ENCODE results near the gene TNRC6B. TPM values are rescaled to one million over a fixed set of nuclear protein-coding genes. Genes with fewer than 3 reads are reported as not detected.
"Not testable (repeated sequence)": the region's sequence is repeated elsewhere in the genome, so short reads cannot be mapped to it uniquely, and the experiment has no call there.

TNRC6B gene
- total and polyA plus RNA-seq, 3 experiments from 2014 or later: 32.8 to 109 (median 37.8) TPM

DNA sequence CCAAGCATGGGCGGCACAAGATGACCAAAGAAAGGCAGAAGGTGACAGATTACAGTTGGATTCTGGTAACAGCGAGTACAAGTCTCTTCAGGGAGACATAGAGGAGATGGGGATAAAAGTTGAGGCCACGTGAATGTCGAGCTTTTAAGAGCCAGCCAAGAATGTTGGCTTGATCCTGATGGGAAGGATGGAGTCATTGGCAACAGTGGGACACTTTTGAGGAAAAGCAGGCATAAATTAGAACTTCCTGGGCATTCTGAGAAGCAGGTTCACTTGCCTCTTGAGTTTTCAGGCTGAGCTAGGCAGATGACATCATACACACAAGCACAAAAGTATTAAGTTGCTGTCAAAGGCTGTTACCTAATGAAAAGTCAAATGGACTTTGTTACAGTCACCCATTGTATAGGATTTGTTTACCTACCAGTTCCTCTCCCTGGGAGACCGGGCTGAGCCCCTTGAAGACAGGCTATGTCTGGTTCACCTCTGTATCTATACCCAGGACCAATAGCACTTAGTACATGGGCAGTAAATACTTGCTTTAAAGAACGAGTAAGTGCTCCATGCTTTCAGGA lies 41.1 kb downstream of the TNRC6B start:
- Histone ChIP-seq H3K36me3 (ENCODE audit: insufficient read depth, low read length) (no peaks in the 10 kb centered on the region), H3K4me3 (ENCODE audit: low read length) (no peak overlapping the region), H3K27me3 (ENCODE audit: insufficient read depth, low read length, poor library complexity, severe bottlenecking) (no peaks in the 10 kb centered on the region), H3K27ac (ENCODE audit: low read depth, low read length) (no peak overlapping the region), H3K9me3 (ENCODE audit: low read length) (no peaks in the 10 kb centered on the region), H3K4me1 (ENCODE audit: insufficient read depth, low read length) (peaks cover 77% of the 10 kb centered on the region)
- CTCF ChIA-PET: interaction anchor here (1.2 kb wide), 1 partner anchor 9 kb away, joined by 3 read pairs; no protein-coding TSS in a partner anchor
- H3K4me1 Mint-ChIP-seq: peaks cover 77 to 93% (median 83%) of the 10 kb centered on the region in 3 donors
- H3K9me3 Mint-ChIP-seq: no peaks in the 10 kb centered on the region
- H3K27ac Mint-ChIP-seq: peak overlapping the region; percentile 68 to 94 (median 88)
- no peak for DNase-seq
- H3K4me3 Mint-ChIP-seq: peak overlapping the region in 5 of 7 donors; percentile 6 to 70 (median 41)
- peaks cover 0 to 26% (median 0%) of the 10 kb centered on the region in 3 donors for H3K36me3 Mint-ChIP-seq
- no peaks in the 10 kb centered on the region for H3K27me3 Mint-ChIP-seq
- POLR2A ChIA-PET: interaction anchor here (0.6 kb wide), 1 partner anchor 75 kb away, joined by 4 read pairs; no protein-coding TSS in a partner anchor

DNA sequence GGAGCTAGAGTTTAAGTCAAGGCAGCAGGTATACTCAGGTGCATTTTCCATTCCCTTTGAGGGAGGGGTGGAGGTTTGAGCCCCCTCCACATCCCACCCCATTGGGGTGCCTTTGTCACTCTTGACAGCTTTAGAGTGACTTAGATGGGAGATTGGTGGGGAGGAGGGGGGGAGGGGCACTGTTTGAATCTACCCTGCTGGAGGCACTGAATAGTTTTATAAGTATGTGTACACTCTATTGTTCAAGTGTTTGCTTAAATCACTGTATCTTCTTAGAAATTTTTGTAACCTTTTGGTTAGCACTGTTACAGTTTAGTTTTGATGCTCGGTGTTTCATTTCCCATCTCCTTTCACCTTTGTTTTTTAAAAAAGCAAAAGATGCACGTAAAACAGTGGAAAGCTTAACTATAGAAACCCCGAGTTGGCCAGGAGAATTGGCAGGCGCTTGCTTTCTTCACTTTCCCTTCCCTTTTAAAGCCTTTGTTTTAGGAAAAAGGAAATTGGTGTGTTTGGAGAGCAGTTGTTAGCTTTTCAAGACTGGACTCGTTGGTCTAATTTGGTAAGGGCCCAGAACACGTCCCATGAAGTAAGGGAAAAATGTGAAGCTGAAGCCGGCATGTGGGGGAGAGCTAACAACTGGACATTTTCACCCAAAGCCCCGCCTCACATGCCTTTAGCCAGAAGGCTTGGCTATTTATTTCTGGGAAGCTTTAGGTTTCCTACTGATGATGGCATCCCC lies 42.8 kb downstream of the TNRC6B start:
- peaks cover 0 to 26% (median 2%) of the 10 kb centered on the region in 3 donors for H3K36me3 Mint-ChIP-seq
- Histone ChIP-seq H3K27ac (ENCODE audit: low read depth, low read length) (no peak overlapping the region), H3K36me3 (ENCODE audit: insufficient read depth, low read length) (no peaks in the 10 kb centered on the region), H3K4me3 (ENCODE audit: low read length) (no peak overlapping the region), H3K4me1 (ENCODE audit: insufficient read depth, low read length) (peaks cover 76% of the 10 kb centered on the region), H3K9me3 (ENCODE audit: low read length) (no peaks in the 10 kb centered on the region), H3K27me3 (ENCODE audit: insufficient read depth, low read length, poor library complexity, severe bottlenecking) (no peaks in the 10 kb centered on the region)
- no peak for DNase-seq
- peaks cover 0 to 1% of the 10 kb centered on the region in 2 donors for H3K27me3 Mint-ChIP-seq
- ChIA-PET CTCF (interaction anchor here (0.8 to 1.5 kb wide), 3 partner anchors 10 to 127 kb away, joined by 3 read pairs; no protein-coding TSS in a partner anchor), POLR2A (interaction anchor here (0.7 to 1.0 kb wide), 3 partner anchors 21 to 338 kb away, joined by 3 to 7 read pairs (median 4); no protein-coding TSS in a partner anchor)
- H3K4me3 Mint-ChIP-seq: no peak overlapping the region
- no peaks in the 10 kb centered on the region for H3K9me3 Mint-ChIP-seq
- peak overlapping the region in 7 of 8 donors; percentile 23 to 90 (median 53) for H3K27ac Mint-ChIP-seq
- peaks cover 74 to 92% (median 80%) of the 10 kb centered on the region in 3 donors for H3K4me1 Mint-ChIP-seq

DNA sequence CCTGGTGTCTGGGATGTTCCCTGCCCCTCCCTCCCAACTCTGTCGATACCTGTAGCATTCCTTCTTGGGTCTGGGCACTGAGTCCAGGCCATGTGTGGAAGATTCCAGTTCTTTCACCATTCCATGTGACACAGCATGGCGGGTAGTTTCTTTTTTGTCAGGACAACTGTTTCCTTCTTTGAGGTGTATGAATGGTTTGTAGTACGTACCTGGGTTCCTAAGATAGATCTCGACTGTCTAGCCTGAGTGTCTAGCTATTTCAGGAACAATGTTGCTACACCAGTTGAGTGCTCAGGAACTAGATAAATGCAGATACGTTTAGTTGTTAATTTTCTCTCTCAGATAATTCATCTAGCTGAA lies 43.3 kb downstream of the TNRC6B start:
- Histone ChIP-seq H3K27me3 (ENCODE audit: insufficient read depth, low read length, poor library complexity, severe bottlenecking) (no peaks in the 10 kb centered on the region), H3K9me3 (ENCODE audit: low read length) (no peaks in the 10 kb centered on the region), H3K36me3 (ENCODE audit: insufficient read depth, low read length) (no peaks in the 10 kb centered on the region), H3K4me1 (ENCODE audit: insufficient read depth, low read length) (peaks cover 71% of the 10 kb centered on the region), H3K4me3 (ENCODE audit: low read length) (no peak overlapping the region), H3K27ac (ENCODE audit: low read depth, low read length) (no peak overlapping the region)
- ChIA-PET POLR2A (no interaction called here), CTCF (interaction anchor here (0.9 to 1.5 kb wide), 2 partner anchors 11 to 127 kb away, joined by 3 read pairs; no protein-coding TSS in a partner anchor)
- Mint-ChIP-seq H3K27ac (peak overlapping the region in 4 of 8 donors; percentile 23 to 77 (median 60)), H3K4me1 (peaks cover 72 to 91% (median 79%) of the 10 kb centered on the region in 3 donors), H3K4me3 (no peak overlapping the region), H3K36me3 (peaks cover 0 to 27% (median 2%) of the 10 kb centered on the region in 3 donors), H3K27me3 (peaks cover 0 to 1% of the 10 kb centered on the region in 2 donors), H3K9me3 (no peaks in the 10 kb centered on the region)
- no peak for DNase-seq

DNA sequence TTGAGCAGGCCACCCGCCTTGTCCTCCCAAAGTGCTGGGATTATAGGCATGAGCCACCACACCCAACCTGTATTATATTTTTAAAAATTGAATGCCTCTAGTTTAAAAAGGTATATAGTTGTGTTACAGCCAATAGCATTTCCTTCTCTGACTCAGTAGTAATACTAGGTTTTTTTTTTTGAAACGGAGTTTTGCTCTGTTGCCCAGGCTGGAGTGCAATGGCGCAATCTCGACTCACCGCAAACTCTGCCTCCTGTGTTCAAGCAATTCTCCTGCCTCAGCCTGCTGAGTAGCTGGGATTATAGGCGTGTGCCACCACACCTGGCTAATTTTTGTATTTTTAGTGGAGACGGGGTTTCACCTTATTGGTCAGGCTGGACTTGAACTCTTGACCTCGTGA lies 45.3 kb downstream of the TNRC6B start:
- H3K27me3 ChIP-seq (ENCODE audit: insufficient read depth, low read length, poor library complexity, severe bottlenecking); H3K27ac ChIP-seq (ENCODE audit: low read depth, low read length); H3K4me3 ChIP-seq (ENCODE audit: low read length); H3K36me3 ChIP-seq (ENCODE audit: insufficient read depth, low read length); H3K9me3 ChIP-seq (ENCODE audit: low read length); H3K4me3 Mint-ChIP-seq; POLR2A ChIA-PET; H3K9me3 Mint-ChIP-seq; DNase-seq; CTCF ChIA-PET; H3K27me3 Mint-ChIP-seq: not testable (repeated sequence)
- H3K36me3 Mint-ChIP-seq: peaks cover 0 to 33% (median 2%) of the 10 kb centered on the region in 3 donors
- H3K4me1 ChIP-seq (ENCODE audit: insufficient read depth, low read length): peaks cover 51% of the 10 kb centered on the region
- H3K27ac Mint-ChIP-seq: peak overlapping the region in 1 of 8 donors; percentile 44
- peaks cover 67 to 86% (median 70%) of the 10 kb centered on the region in 3 donors for H3K4me1 Mint-ChIP-seq

- Histone ChIP-seq H3K4me3 (ENCODE audit: low read length) (no peak overlapping the region), H3K27me3 (ENCODE audit: insufficient read depth, low read length, poor library complexity, severe bottlenecking) (no peaks in the 10 kb centered on the region), H3K27ac (ENCODE audit: low read depth, low read length) (no peak overlapping the region), H3K4me1 (ENCODE audit: insufficient read depth, low read length) (peaks cover 34% of the 10 kb centered on the region), H3K9me3 (ENCODE audit: low read length) (no peaks in the 10 kb centered on the region), H3K36me3 (ENCODE audit: insufficient read depth, low read length) (peaks cover 5% of the 10 kb centered on the region)
- peaks cover 0 to 1% of the 10 kb centered on the region in 2 donors for H3K27me3 Mint-ChIP-seq
- peaks cover 2 to 35% (median 4%) of the 10 kb centered on the region in 3 donors for H3K36me3 Mint-ChIP-seq
- H3K9me3 Mint-ChIP-seq: no peaks in the 10 kb centered on the region
- ChIA-PET POLR2A (no interaction called here), CTCF (interaction anchor here (0.8 kb wide), 1 partner anchor 53 kb away, joined by 3 read pairs; no protein-coding TSS in a partner anchor)
- peak overlapping the region in 6 of 8 donors; percentile 17 to 88 (median 44) for H3K27ac Mint-ChIP-seq
- no peak for DNase-seq
- H3K4me1 Mint-ChIP-seq: peaks cover 55 to 78% (median 58%) of the 10 kb centered on the region in 3 donors
- H3K4me3 Mint-ChIP-seq: peak overlapping the region in 4 of 7 donors; percentile 11 to 30 (median 25)
Measured at GRCh38 chr22:40224702-40225101, 47.0 kb downstream of the TNRC6B start.

DNA sequence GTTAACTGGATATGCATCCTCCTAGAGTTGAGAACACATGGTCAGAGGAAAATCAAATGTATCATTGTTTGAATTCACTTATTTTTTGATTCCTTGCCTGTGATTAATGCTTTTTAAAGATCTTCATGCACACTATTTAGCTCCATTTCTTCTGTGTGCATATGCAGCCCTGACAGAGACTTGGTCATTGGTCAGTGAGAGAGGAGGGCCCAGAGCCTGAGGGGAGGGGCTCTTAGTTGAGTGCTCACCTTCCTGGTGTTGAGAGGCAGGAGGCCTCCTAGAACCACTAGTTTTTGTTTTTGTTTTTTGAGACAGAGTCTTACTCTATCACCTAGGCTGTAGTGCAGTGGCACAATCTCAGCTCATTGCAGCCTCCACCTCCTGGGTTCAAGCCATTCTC lies 48.9 kb downstream of the TNRC6B start:
- ChIA-PET CTCF (interaction anchor here (1.3 kb wide), 1 partner anchor 14 kb away, joined by 3 read pairs; no protein-coding TSS in a partner anchor), POLR2A (no interaction called here)

DNA sequence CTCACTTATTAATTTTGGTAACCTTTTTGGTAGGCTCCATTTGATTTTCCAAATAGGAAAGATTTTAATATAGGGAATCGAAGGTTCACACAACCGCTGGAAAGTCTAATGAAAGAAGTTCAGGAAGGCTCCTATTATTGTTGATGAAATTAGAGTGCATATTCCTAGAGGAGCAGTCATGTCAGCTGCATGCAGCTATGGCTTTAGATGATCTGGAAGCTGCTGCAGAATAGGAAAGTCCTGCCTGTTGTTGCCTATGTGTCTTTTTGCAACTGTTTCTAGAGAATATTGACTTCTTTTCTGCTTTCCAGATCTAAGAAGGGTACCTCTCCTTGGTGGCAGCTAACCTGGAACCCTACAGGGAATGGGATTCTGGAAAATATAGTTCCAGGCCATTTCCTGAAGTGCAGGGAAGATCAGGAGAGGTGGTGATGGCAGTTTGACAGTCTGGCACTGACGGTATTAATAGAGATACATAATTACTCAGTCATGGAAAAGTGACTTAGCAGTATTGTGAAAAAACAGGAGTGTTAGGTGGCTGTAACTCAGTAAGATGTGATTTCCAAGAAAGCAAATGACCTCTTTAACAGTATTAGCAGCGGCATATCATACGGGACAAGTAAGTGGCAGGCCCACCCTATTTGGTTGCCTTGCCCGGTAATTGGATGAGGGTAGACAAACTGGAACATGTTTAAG lies 54.0 kb downstream of the TNRC6B start:
- ChIA-PET POLR2A (no interaction called here), CTCF (interaction anchor here (1.1 kb wide), 1 partner anchor 117 kb away, joined by 3 read pairs; no protein-coding TSS in a partner anchor)
- DNase-seq: no peak
- Histone ChIP-seq H3K36me3 (ENCODE audit: insufficient read depth, low read length) (peaks cover 12% of the 10 kb centered on the region), H3K27me3 (ENCODE audit: insufficient read depth, low read length, poor library complexity, severe bottlenecking) (no peaks in the 10 kb centered on the region), H3K4me3 (ENCODE audit: low read length) (no peak overlapping the region), H3K27ac (ENCODE audit: low read depth, low read length) (no peak overlapping the region), H3K9me3 (ENCODE audit: low read length) (no peaks in the 10 kb centered on the region), H3K4me1 (ENCODE audit: insufficient read depth, low read length) (peaks cover 6% of the 10 kb centered on the region)
- Mint-ChIP-seq H3K4me3 (no peak overlapping the region), H3K4me1 (peaks cover 34 to 55% (median 38%) of the 10 kb centered on the region in 3 donors), H3K27me3 (no peaks in the 10 kb centered on the region), H3K27ac (peak overlapping the region in 5 of 8 donors; percentile 3 to 83 (median 12)), H3K36me3 (peaks cover 5 to 63% (median 8%) of the 10 kb centered on the region in 3 donors), H3K9me3 (no peaks in the 10 kb centered on the region)

More for the DNA sequence above, 48.9 kb downstream of the TNRC6B start:
- Mint-ChIP-seq H3K9me3 (no peaks in the 10 kb centered on the region), H3K27me3 (peaks cover 0 to 1% of the 10 kb centered on the region in 2 donors), H3K4me3 (no peak overlapping the region), H3K36me3 (peaks cover 2 to 36% (median 4%) of the 10 kb centered on the region in 3 donors), H3K27ac (peak overlapping the region in 5 of 8 donors; percentile 20 to 80 (median 51)), H3K4me1 (peaks cover 41 to 62% (median 47%) of the 10 kb centered on the region in 3 donors)
- DNase-seq: no peak
- Histone ChIP-seq H3K9me3 (ENCODE audit: low read length) (no peaks in the 10 kb centered on the region), H3K36me3 (ENCODE audit: insufficient read depth, low read length) (peaks cover 5% of the 10 kb centered on the region), H3K4me1 (ENCODE audit: insufficient read depth, low read length) (peaks cover 19% of the 10 kb centered on the region), H3K27me3 (ENCODE audit: insufficient read depth, low read length, poor library complexity, severe bottlenecking) (no peaks in the 10 kb centered on the region), H3K27ac (ENCODE audit: low read depth, low read length) (no peak overlapping the region), H3K4me3 (ENCODE audit: low read length) (no peak overlapping the region)
